Panc1 (cell line): ENCODE data around the gene IL17RE. TPM values are rescaled to one million over a fixed set of nuclear protein-coding genes. Genes with fewer than 3 reads are reported as not detected.

Experiments used
- ATAC-seq: fragments of 200-7000 bp; cut with Tn5 transposase; 2 replicates; pipeline ENCODE4 v1.9.1; 2020; ENCODE audit warnings: mild to moderate bottlenecking, moderate library complexity
- BruUV-seq: library from RNA; stranded (reverse); fragments of 400-500 nt; replicated peaks from 2 replicates; lab custom pipeline; 2021; lab: Mats Ljungman, UMichigan
- CTCF ChIA-PET: fragments of 300-600 bp; sonication (Branson Sonifier 250); formaldehyde crosslinking; loops from one replicate; lab custom pipeline; 2022; ENCODE audit warnings: antibody characterized with exemption; lab: Charles Lee
- POLR2A ChIA-PET: fragments of 300-600 bp; sonication (Branson Sonifier 250); formaldehyde crosslinking; loops from one replicate; lab custom pipeline; 2022; ENCODE audit warnings: antibody characterized with exemption; lab: Charles Lee
- DNase-seq: peaks from one replicate; pipeline ENCODE4 v3.0.0-alpha.2; 2010; ENCODE audit warnings: low read depth, low spot score
- H3K27ac ChIP-seq: 2 replicates; pipeline ENCODE4 v1.5.1; 2011; ENCODE audit warnings: mild to moderate bottlenecking, low read length, inconsistent platforms
- H3K27me3 ChIP-seq: fragments of 200-500 bp; sonication (Bioruptor generic); 2 replicates; pipeline ENCODE4 v1.6.0; 2014; ENCODE audit warnings: low read length, inconsistent platforms; ENCODE audit not compliant: control insufficient read depth, insufficient read depth
- H3K36me3 ChIP-seq: fragments of 200-500 bp; sonication (Bioruptor generic); 2 replicates; pipeline ENCODE4 v1.5.1; 2014; ENCODE audit warnings: inconsistent platforms, mild to moderate bottlenecking, low read length, moderate library complexity; ENCODE audit not compliant: control insufficient read depth, insufficient read depth
- H3K4me1 ChIP-seq: 2 replicates; pipeline ENCODE4 v1.5.1; 2011; ENCODE audit warnings: inconsistent platforms, mild to moderate bottlenecking, low read length, moderate library complexity; ENCODE audit not compliant: control insufficient read depth, insufficient read depth
- H3K4me3 ChIP-seq, 2 experiments: 2 replicates each; pipeline ENCODE4 v1.5.1; 2011 to 2012; ENCODE audit warnings: low read depth in 2 of 2, low read length in 2 of 2, mild to moderate bottlenecking in 2 of 2, inconsistent platforms in 1 of 2, moderate library complexity in 1 of 2
- H3K9me3 ChIP-seq: fragments of 200-500 bp; sonication (Bioruptor generic); 2 replicates; pipeline ENCODE4 v1.5.1; 2014; ENCODE audit warnings: low read depth, mild to moderate bottlenecking, inconsistent platforms, low read length, moderate library complexity; ENCODE audit not compliant: control insufficient read depth, insufficient read depth
- CTCF ChIP-seq: fragments of 450-650 bp; IDR thresholded peaks from 2 replicates; pipeline ENCODE4 v1.5.1; 2017; ENCODE audit warnings: mild to moderate bottlenecking
- POLR2AphosphoS5 ChIP-seq: IDR thresholded peaks from 2 replicates; pipeline ENCODE4 v1.6.1; 2012; ENCODE audit warnings: mild to moderate bottlenecking, low read depth, low read length, moderate library complexity
- REST ChIP-seq, 2 experiments: IDR thresholded peaks; 2 replicates each; pipeline ENCODE4 v1.6.1; 2011 to 2012; ENCODE audit warnings: low read depth in 2 of 2, control low read depth in 1 of 2, low read length in 1 of 2, mild to moderate bottlenecking in 1 of 2, moderate library complexity in 1 of 2; ENCODE audit not compliant: insufficient read depth in 1 of 2
- SIN3A ChIP-seq: IDR thresholded peaks from 2 replicates; pipeline ENCODE4 v1.6.1; 2012; ENCODE audit warnings: low read depth, mild to moderate bottlenecking, low read length, moderate library complexity, borderline replicate concordance; ENCODE audit not compliant: insufficient read depth
- TCF7L2 ChIP-seq: IDR thresholded peaks from 2 replicates; pipeline ENCODE4 v1.6.1; 2011; ENCODE audit warnings: mild to moderate bottlenecking, low read depth, low read length, inconsistent platforms
- in situ Hi-C: cut with HindIII; loops from 2 replicates; pipeline ENCODE4 v1.10.0; 2016; ENCODE audit warnings: low sequenced_read_pairs, low pct_unique_long_range_greater_than_20kb
- intact Hi-C: fragments of 100-400 bp; cut with micrococcal nuclease; formaldehyde crosslinking; loops from one replicate; pipeline ENCODE4 v1.10.0; 2022; ENCODE audit not compliant: unreplicated experiment
- total RNA-seq: library from RNA; stranded (reverse); gene quantifications from one replicate; pipeline ENCODE4 v1.2.1, GENCODE V29; 2021; ENCODE audit not compliant: unreplicated experiment

IL17RE gene
- total RNA-seq, 1 experiment from 2014 or later: 1.1 TPM

DNA sequence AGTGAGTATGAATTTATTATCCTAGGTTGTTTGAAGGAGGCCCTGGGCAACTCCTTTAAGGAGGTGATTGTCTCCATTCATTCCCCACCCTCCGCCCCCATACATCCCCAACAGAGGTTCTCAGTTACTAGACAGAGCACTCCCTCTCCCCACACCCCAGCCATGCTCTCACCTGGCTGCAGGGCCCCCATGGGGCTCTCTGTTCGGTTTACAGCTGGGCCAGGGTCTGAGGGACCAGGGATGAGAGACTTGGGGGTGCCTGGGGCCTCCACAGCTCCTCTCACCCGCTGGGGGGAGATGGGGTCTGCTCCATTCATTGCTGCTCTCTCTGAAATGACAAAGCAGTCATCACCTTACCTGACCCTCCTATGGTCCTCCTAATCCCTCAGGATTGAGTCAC lies 45.9 kb downstream of the IL17RE start:
- no peaks in the 10 kb centered on the region for H3K9me3 ChIP-seq
- no peak for ATAC-seq
- POLR2A ChIA-PET: no interaction called here
- no peak for TF ChIP-seq TCF7L2
- no peak for TF ChIP-seq CTCF
- no peak for TF ChIP-seq POLR2AphosphoS5
- TF ChIP-seq REST (IDR thresholded peaks at IDR 0.05; ENCODE audit: insufficient read depth in 1 of 2, low read depth in 2 of 2, low read length in 1 of 2): no peak
- H3K4me3 ChIP-seq: no peak overlapping the region
- H3K36me3 ChIP-seq: no peaks in the 10 kb centered on the region
- DNase-seq: no peak
- H3K4me1 ChIP-seq: no peaks in the 10 kb centered on the region
- H3K27me3 ChIP-seq: no peaks in the 10 kb centered on the region
- intact Hi-C loops: no loop called here
- in situ Hi-C loops: no loop called here
- no TSS peak for BruUV-seq
- CTCF ChIA-PET: no interaction called here
- no peak overlapping the region for H3K27ac ChIP-seq

DNA sequence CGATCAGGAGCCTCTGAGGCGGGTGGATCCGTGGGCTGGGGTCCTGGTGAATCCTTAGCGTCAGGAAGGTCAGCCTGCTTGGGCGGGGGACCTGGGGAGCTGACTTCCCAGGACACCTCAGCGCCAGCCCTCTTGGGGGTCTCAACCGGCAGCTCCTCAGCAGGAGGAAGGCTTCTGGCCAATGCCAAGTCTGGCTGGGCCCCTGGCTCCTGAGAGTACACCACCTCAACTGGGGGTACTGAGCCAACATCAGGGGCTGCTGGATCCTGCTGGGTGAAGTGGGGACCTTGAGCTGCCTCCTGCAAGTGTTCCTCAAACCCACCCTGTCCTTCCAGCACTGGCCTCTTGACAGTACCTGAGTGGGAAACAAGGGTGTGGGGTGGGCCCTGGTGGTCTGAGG lies 46.5 kb downstream of the IL17RE start:
- TF ChIP-seq POLR2AphosphoS5: no peak
- TF ChIP-seq CTCF: no peak
- no peak for TF ChIP-seq REST (IDR thresholded peaks at IDR 0.05; ENCODE audit: insufficient read depth in 1 of 2, low read depth in 2 of 2, low read length in 1 of 2)
- TF ChIP-seq TCF7L2: no peak
- no peak for TF ChIP-seq SIN3A
- BruUV-seq: no TSS peak
- Histone ChIP-seq H3K27ac (no peak overlapping the region), H3K4me1 (no peaks in the 10 kb centered on the region), H3K36me3 (no peaks in the 10 kb centered on the region), H3K27me3 (no peaks in the 10 kb centered on the region), H3K9me3 (no peaks in the 10 kb centered on the region), H3K4me3 (no peak overlapping the region)
- ChIA-PET CTCF (no interaction called here), POLR2A (no interaction called here)
- in situ Hi-C loops (no loop called here), intact Hi-C loops (no loop called here)
- ATAC-seq (no peak), DNase-seq (no peak)
